HG02981 (cell line): Measurements from ENCODE around the gene SLIT3.

Experiments
- ATAC-seq: cut with Tn5 transposase; IDR thresholded peaks from one replicate; pipeline ENCODE4 v1.9.1; 2021; ENCODE audit warnings: mild to moderate bottlenecking, moderate library complexity; ENCODE audit not compliant: unreplicated experiment

SLIT3 gene

DNA sequence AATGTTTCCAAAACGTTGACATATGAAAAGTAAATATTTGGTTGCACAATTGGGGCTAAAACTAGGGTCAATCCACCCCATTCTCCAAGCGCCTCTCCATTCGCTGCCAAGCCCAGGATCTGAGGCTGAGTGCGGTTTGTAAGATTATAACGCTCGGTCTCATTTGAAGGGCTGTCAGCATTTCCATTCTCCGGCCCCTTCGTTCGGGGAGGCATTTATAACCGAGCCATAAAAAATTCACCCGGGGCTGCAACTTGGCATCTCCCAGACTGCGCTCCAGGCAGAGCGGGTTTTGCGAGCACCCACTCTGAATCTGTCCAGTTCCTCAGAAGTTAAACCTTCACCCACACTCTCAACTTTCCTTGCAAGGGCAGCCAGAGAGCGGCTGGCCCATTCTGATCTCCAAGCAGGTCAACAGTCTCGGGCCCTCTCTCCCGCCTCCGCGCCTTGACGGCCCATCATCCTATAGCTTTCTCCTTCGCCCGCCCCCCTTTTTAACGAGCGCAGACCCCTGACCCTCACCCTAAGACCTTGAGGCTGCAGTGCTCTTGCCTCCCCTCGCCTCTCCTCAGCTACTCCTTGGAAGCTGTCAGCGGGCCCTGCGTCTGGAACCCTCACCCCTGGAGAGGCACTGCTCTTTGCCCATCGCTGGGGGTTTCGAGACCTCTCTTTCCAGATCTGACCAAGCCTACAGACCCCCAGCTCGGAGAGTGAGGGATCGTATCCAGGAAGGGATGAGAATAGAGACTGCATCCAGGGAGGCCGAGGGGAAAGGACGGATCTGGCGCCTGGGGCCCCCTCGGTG, 1.1 kb downstream of the SLIT3 start:
- ATAC-seq: no peak

DNA sequence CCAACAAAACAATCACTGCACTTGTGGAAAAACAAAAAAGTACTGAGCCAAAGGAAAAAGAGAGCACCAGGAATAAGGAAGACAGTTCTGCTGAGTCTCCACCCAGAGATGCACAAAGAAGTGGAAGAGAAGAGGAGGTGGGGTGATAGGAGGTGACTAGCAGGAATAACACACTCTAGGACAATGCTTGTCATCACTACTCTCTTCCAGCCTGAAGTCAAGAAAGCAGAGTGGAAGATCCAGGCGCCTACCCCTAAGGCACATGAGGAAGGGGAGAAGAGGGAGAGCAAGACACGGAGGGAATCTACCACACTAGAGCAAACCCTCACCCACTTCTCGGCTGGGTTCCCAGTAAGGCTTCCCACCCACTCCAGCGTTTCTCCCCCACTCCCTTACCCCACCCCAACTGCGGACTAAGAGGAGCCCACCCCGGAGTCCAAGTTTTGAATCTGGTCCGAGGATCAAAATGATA, 1.7 kb downstream of the SLIT3 start:
- no peak for ATAC-seq

GRCh38 chr5:169298193-169298592, 2.7 kb downstream of the SLIT3 start:
- no peak for ATAC-seq

- ATAC-seq: no peak
Observed at GRCh38 chr5:169296419-169297143, 4.4 kb downstream of the SLIT3 start.

GRCh38 chr5:169295306-169295705, 5.6 kb downstream of the SLIT3 start:
- no peak for ATAC-seq

DNA sequence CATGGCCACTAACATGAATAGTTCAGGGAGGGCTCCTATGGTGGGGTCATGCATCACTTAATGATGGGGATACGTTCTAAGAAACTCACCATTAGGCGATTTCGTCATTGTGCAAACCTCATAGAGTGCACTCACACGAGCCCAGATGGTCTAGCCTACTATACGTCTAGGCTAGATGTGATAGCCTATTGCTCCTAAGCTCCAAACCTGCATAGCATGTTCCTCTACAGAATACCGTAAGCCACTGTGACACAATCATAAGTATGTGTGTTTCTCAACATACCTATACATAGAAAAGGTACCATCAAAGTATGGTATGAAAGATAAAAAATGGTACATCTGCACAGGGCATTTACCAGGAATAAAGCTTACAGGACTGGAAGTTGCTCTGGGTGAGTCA, 6.3 kb downstream of the SLIT3 start:
- ATAC-seq: no peak

DNA sequence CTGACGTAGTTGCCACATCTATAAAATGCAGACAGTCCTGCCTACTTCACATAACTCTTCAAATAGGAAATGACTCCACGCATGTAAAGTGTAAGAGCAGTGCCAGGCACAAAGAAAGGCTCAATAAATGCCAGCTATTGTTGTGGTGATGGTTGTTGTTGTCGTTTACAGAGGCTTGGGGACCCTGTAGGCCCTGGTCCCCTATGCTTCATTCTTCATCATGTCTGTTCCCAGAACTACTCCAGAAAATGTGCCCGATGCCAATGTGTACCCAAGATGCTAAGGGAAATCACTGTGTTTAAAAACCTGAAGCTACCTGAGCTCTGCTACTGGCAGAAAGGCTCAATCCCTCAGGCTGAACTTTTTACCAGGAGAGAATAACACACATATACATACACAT, 9.1 kb downstream of the SLIT3 start:
- ATAC-seq: no peak

- no peak for ATAC-seq
Observed at GRCh38 chr5:169290895-169291294, 10.0 kb downstream of the SLIT3 start.

DNA sequence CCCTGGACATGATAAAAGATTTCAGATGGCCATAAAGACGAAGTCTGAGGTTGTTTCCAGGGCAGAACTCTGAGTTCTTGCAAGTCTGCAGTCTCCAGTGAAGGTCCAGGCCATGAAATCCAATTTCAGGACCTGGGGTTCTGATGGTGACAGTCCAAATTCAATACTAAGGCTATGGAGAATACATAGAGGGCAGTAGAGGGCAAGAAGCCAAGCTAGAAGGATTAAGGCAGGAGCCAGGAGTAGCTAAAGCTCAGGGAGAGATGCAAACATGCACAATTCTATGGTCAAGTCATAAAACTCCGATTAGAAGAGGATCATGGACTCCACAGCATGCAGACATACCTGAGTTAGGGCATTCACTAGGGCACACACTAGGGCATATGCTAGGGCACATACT, 11.4 kb downstream of the SLIT3 start:
- no peak for ATAC-seq

DNA sequence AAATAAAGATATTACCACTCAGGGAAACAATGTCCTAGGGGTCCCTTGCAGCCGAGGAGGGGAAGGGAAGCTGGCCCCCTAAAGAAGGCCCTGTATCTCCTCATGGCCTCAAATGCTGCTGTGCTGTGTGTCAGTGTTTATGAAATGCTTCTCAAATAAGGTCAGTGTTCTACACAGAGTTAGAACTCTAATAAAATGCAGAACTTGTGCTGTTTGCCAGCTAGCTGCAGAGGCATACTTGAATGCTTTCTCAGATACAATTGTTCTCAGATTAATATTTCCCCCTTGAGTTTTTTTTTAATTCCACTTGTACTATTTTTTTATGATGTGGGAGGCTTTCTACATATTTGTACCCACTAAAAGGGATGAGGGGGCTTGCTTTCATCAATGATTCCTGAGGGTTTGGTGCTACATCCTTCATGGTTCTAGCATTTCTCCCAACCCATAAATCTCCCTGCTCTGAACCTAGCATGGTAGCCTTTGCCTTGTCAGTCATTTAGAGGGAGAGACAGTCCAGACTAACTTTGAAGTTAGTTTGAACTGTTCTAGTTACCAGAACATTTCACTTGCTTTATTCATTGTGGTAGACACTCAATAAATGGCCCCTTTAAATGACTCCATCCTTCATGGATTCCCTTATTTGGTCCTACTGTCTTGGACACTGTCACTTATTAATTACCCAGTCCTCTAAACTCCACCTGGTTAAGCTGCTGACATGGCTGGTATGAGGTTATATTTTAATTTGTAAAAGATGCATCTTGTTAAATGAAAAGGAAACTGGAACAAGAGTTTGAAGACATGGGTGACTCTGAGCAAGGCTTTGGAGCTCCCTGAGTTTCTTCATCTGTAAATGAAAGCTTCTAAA, 12.6 kb downstream of the SLIT3 start:
- no peak for ATAC-seq

DNA sequence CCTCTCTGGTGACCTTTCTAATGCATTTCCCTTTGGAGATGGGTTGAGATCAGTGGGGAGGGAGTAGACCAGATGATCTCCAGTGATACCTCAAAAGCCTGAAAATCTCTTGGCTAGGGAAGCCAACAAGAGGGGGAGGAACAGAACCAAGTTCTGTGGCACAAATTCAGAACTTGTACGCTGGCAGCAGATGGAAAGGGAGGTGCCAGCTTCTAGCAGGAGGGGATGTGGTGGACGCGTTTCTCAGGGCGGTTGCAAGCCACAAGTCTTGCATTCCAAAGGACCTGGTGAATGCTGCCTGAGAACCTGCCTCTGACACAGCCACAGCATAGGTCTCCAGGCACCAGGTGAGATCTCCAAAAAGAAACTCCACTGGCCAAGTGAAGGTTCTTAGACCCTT, 13.4 kb downstream of the SLIT3 start:
- ATAC-seq: no peak

- no peak for ATAC-seq
Observed at GRCh38 chr5:169286572-169287300, 14.2 kb downstream of the SLIT3 start.

DNA sequence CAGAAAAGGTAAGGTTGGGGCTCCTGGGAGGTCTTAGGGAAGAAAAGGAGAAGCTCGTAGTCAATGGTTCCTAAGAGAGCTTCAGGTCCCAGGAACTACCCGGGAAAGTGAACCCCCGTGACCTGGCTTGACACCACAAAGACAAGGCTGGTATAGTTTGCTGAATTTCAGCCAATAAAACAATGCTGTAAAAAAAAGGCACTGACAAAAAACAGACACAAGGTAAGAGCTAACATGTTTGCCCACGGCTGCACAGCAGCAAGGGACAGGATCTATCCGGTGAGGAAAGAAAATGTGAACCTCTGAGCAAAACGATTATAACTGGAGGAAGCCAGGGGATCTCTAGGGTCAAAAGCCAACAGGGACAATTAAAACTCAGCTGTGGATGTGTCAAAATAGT, 17.1 kb downstream of the SLIT3 start:
- no peak for ATAC-seq

GRCh38 chr5:169281625-169282024, 19.3 kb downstream of the SLIT3 start:
- ATAC-seq: no peak

DNA sequence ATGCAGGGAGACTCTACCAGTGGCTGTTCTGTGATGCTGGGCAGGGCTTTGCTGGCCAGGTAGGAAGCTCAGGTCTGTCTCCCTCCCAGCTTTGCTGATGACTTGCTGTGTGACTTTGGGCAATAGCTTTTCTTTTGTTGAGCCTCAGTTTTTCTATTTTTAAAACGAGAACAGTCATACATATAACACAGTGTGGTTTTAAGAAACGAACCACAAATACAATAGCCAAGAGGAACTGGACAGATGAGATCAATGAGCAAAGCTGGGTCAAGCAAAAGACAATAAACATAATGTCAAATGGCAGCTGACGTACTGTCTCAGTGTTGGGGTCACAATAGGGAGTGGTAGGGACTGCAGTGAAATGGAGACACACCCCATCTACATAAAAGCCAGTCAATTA, 20.2 kb downstream of the SLIT3 start:
- no peak for ATAC-seq

DNA sequence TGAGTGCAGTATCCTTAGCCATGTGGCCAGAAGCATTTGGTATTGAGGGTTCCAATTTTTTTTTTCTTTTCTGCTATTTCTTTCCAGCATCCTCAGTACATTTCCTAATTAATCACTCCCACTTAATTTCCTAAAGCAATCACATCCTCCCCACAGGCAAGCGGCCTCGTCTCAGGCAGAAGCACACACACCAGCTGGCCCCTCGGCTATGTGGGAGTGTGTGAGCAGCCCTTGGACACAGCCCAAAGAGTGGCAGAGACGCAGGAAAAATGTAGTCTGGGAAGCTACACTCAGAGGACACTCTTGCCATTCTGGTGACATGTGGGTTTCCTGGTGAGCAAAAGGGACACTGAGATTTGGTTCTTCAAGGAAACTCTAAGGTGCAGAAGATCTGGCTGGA, 20.7 kb downstream of the SLIT3 start:
- ATAC-seq: no peak

GRCh38 chr5:169279125-169279524, 21.8 kb downstream of the SLIT3 start:
- ATAC-seq: no peak

DNA sequence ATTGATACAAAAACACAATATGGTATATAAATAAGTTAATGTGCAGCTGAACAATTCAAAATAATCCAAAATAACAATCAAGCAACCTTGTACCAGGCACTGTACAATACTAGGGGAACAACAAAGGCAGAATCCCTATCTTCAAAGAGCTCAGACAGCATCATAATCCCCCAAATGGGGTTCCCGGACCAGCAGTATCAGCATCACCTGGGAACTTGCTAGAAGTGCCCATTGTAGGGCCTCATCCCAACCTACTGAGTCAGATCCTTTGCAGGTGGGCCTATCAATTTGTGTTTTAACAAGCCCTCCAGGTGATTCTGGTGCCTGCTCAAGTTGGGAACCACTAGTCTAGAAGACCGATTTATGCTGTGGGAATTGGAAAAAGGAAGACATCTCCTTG, 27.1 kb downstream of the SLIT3 start:
- ATAC-seq: no peak

- no peak for ATAC-seq
Observed at GRCh38 chr5:169273451-169273850, 27.5 kb downstream of the SLIT3 start.

- ATAC-seq: no peak
Observed at GRCh38 chr5:169272731-169273427, 28.1 kb downstream of the SLIT3 start.
